SK-N-SH (cell line): ENCODE data around the gene ATP1A2. TPM values are rescaled to one million over a fixed set of nuclear protein-coding genes. Genes with fewer than 3 reads are reported as not detected.

Source experiments
- CTCF ChIA-PET: fragments of 300-600, 350-600 bp; formaldehyde crosslinking; extraction: SDS; loops from one replicate; lab custom pipeline; 2021; lab: Yijun Ruan, JAX
- POLR2A ChIA-PET: fragments of 350-600 bp; sonication (Branson Sonifier 250); formaldehyde crosslinking; extraction: SDS; loops from one replicate; lab custom pipeline; 2020; ENCODE audit warnings: antibody characterized with exemption, inconsistent platforms; lab: Yijun Ruan, JAX
- DNase-seq: peaks from one replicate; pipeline ENCODE4 v3.0.0; 2012
- H2AFZ ChIP-seq: fragments of 200-600 bp; sonication (generic); 2 replicates; pipeline ENCODE4 v1.8.1; 2016; ENCODE audit warnings: antibody characterized with exemption, mild to moderate bottlenecking, low read depth
- H3F3A ChIP-seq: fragments of 200-600 bp; sonication (generic); replicated peaks from 2 replicates; pipeline ENCODE3; 2016; ENCODE audit warnings: antibody characterized with exemption, mild to moderate bottlenecking; ENCODE audit not compliant: insufficient read depth
- H3K27ac ChIP-seq, 2 experiments: fragments of 200-500 bp in 1 of 2; fragments of 200-600 bp in 1 of 2; sonication (Bioruptor generic) in 1 of 2; sonication (generic), shearing (Covaris generic) in 1 of 2; 2 replicates each; pipeline versions ENCODE4 v1.5.1 to v1.6.1; 2014 to 2016; ENCODE audit warnings: low read depth in 2 of 2, inconsistent platforms in 1 of 2, low read length in 1 of 2, mild to moderate bottlenecking in 1 of 2, mixed read lengths in 1 of 2
- H3K27me3 ChIP-seq: fragments of 200-600 bp; sonication (generic), shearing (Covaris generic); 2 replicates; pipeline ENCODE4 v1.6.1; 2016; ENCODE audit warnings: mixed run types; ENCODE audit not compliant: insufficient read depth
- H3K36me3 ChIP-seq, 2 experiments: fragments of 200-500 bp in 1 of 2; fragments of 200-600 bp in 1 of 2; sonication (Bioruptor generic) in 1 of 2; sonication (generic) in 1 of 2; replicated peaks in 1 of 2; 2 replicates each; pipeline versions ENCODE3 to v1.5.1; 2014 to 2016; ENCODE audit warnings: low read length in 1 of 2, mild to moderate bottlenecking in 1 of 2; ENCODE audit not compliant: insufficient read depth in 2 of 2, control insufficient read depth in 1 of 2
- H3K4me1 ChIP-seq, 2 experiments: fragments of 200-500 bp in 1 of 2; fragments of 200-600 bp in 1 of 2; sonication (Bioruptor generic) in 1 of 2; sonication (generic), shearing (Covaris generic) in 1 of 2; 2 replicates each; pipeline versions ENCODE4 v1.5.1 to v1.6.1; 2014 to 2016; ENCODE audit warnings: low read depth in 1 of 2, low read length in 1 of 2, mixed run types in 1 of 2; ENCODE audit not compliant: insufficient read depth in 2 of 2, control insufficient read depth in 1 of 2
- H3K4me2 ChIP-seq: fragments of 200-600 bp; sonication (generic), shearing (Covaris generic); 2 replicates; pipeline ENCODE4 v1.6.1; 2017; ENCODE audit warnings: mixed run types
- H3K4me3 ChIP-seq, 2 experiments: fragments of 200-500 bp in 1 of 2; fragments of 200-600 bp in 1 of 2; sonication (Bioruptor generic) in 1 of 2; sonication (generic), shearing (Covaris generic) in 1 of 2; 2 replicates each; pipeline versions ENCODE4 v1.5.1 to v1.8.1; 2014 to 2016; ENCODE audit warnings: low read depth in 2 of 2, inconsistent platforms in 1 of 2, low read length in 1 of 2, mild to moderate bottlenecking in 1 of 2, mixed read lengths in 1 of 2, moderate library complexity in 1 of 2
- H3K79me2 ChIP-seq: fragments of 200-600 bp; sonication (generic); 2 replicates; pipeline ENCODE4 v1.8.1; 2017; ENCODE audit warnings: mild to moderate bottlenecking; ENCODE audit not compliant: insufficient read depth
- H3K9ac ChIP-seq: fragments of 200-600 bp; sonication (generic); 2 replicates; pipeline ENCODE4 v1.6.1; 2017; ENCODE audit warnings: mixed run types
- H3K9me2 ChIP-seq: fragments of 200-600 bp; sonication (generic); 2 replicates; pipeline ENCODE4 v1.6.1; 2017; ENCODE audit warnings: mixed run types
- H3K9me3 ChIP-seq: fragments of 200-600 bp; sonication (generic); 2 replicates; pipeline ENCODE4 v1.6.1; 2017; ENCODE audit warnings: mixed run types, mild to moderate bottlenecking, moderate library complexity
- H4K20me1 ChIP-seq: fragments of 200-600 bp; sonication (generic); 2 replicates; pipeline ENCODE4 v1.6.1; 2017; ENCODE audit warnings: mild to moderate bottlenecking, mixed run types; ENCODE audit not compliant: insufficient read depth
- ELF1 ChIP-seq: IDR thresholded peaks from 2 replicates; pipeline ENCODE4 v1.4.0; 2012
- FOSL2 ChIP-seq: IDR thresholded peaks from 2 replicates; pipeline ENCODE4 v1.4.0; 2012; ENCODE audit warnings: low read depth, mild to moderate bottlenecking, moderate library complexity, borderline replicate concordance
- FOXJ3 ChIP-seq: sonication (generic); formaldehyde crosslinking; IDR thresholded peaks from 2 replicates; pipeline ENCODE4 v1.5.1; 2020; ENCODE audit warnings: mild to moderate bottlenecking, missing genetic modification reagents
- FOXM1 ChIP-seq: IDR thresholded peaks from 2 replicates; pipeline ENCODE4 v1.4.0; 2012; ENCODE audit warnings: low read depth, mild to moderate bottlenecking
- GATA2 ChIP-seq: sonication (generic); formaldehyde crosslinking; IDR thresholded peaks from 2 replicates; pipeline ENCODE4 v1.5.0; 2020; ENCODE audit warnings: mild to moderate bottlenecking, missing genetic modification reagents
- MEF2A ChIP-seq: IDR thresholded peaks from 2 replicates; pipeline ENCODE4 v1.4.0; 2012; ENCODE audit warnings: low read depth, borderline replicate concordance
- MXI1 ChIP-seq: IDR thresholded peaks from 2 replicates; pipeline ENCODE4 v1.6.1; 2012; ENCODE audit warnings: mild to moderate bottlenecking, low read depth, low read length, improper control_type of control experiment
- NFIC ChIP-seq: IDR thresholded peaks from 2 replicates; pipeline ENCODE4 v1.4.0; 2012; ENCODE audit warnings: borderline replicate concordance
- POLR2AphosphoS5 ChIP-seq: IDR thresholded peaks from 2 replicates; pipeline ENCODE4 v1.6.1; 2012; ENCODE audit warnings: low read depth, low read length
- RCOR1 ChIP-seq: fragments of 150-350 bp; IDR thresholded peaks from 2 replicates; pipeline ENCODE4 v1.6.1; 2017; ENCODE audit warnings: antibody characterized with exemption, low read length
- SIN3A ChIP-seq: IDR thresholded peaks from 2 replicates; pipeline ENCODE4 v1.6.1; 2012; ENCODE audit warnings: low read depth, mild to moderate bottlenecking, low read length, moderate library complexity, borderline replicate concordance
- SMC3 ChIP-seq: IDR thresholded peaks from 2 replicates; pipeline ENCODE4 v1.6.1; 2012; ENCODE audit warnings: low read depth, low read length, improper control_type of control experiment
- TAF1 ChIP-seq: IDR thresholded peaks from 2 replicates; pipeline ENCODE4 v1.6.1; 2012; ENCODE audit warnings: low read depth, mild to moderate bottlenecking, low read length, moderate library complexity, borderline replicate concordance
- YY1 ChIP-seq: IDR thresholded peaks from 2 replicates; pipeline ENCODE4 v1.4.0; 2012; ENCODE audit warnings: low read depth, mild to moderate bottlenecking
- WGBS: methylation state at CpG from one replicate; pipeline ENCODE4 v1.1.6; 2017; ENCODE audit warnings: low lambda C conversion rate; 5-methylcytosine and 5-hydroxymethylcytosine counted together
- polyA plus RNA-seq, 3 experiments: library from polyadenylated mRNA; depleted of rRNA; stranded (reverse); fragments of >200 nt; gene quantifications; 2 replicates each; pipeline ENCODE4 v1.2.3, GENCODE V29; 2012
- TF ChIP-seq, protein P1 (sequence below): fragments of 150-350 bp; IDR thresholded peaks from 2 replicates; pipeline ENCODE4 v1.6.1; 2016; ENCODE audit warnings: mild to moderate bottlenecking, low read depth, low read length
- TF ChIP-seq, protein P2 (sequence below): fragments of 200-600 bp; sonication (generic); IDR thresholded peaks from 2 replicates; pipeline ENCODE4 v1.6.1; 2017; ENCODE audit warnings: antibody characterized with exemption, mild to moderate bottlenecking, moderate library complexity
- TF ChIP-seq, protein P3 (sequence below): IDR thresholded peaks from 2 replicates; pipeline ENCODE4 v1.4.0; 2012; ENCODE audit warnings: low read depth, borderline replicate concordance
- TF ChIP-seq, protein P4 (sequence below): IDR thresholded peaks from 2 replicates; pipeline ENCODE4 v1.4.0; 2012; ENCODE audit warnings: low read depth

ATP1A2 gene
- polyA plus RNA-seq, 1 of the 3 experiments (the other 2 are of a cell fraction) = 0.07 TPM

DNA sequence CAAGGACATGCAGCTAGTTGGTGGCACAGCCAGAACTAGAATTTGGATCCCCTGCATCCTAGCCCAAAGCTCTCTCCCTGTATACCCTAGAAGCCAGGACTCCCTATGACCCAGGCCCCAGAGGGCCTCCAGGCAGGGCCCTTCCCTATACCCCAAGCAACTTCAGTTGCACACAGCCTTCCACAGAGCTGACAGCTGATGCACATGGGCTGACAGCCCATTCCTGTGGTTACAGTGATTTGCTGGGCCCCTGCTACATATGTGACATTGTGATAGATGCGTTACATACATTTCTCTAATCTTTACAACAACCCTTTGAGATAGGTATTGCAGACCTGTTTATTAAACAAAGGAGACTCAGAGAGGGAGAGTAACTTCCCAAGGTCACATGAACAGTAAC, 5.8 kb downstream of the ATP1A2 start:
- CTCF ChIA-PET = interaction anchor here (0.6 to 2.9 kb wide), 3 partner anchors 17 to 907 kb away, joined by 3 to 11 read pairs (median 4); no protein-coding TSS in a partner anchor
- H3K36me3 ChIP-seq = no peaks in the 10 kb centered on the region
- no peaks in the 10 kb centered on the region for H4K20me1 ChIP-seq
- H3K9me2 ChIP-seq = no peaks in the 10 kb centered on the region
- no peak overlapping the region for H3K4me3 ChIP-seq
- H2AFZ ChIP-seq = no peak overlapping the region
- H3K4me2 ChIP-seq = no peak overlapping the region
- WGBS = 76% methylated on average over 1 of the region's 1 CpG
- no peak overlapping the region for H3K27ac ChIP-seq
- H3F3A ChIP-seq = no peaks in the 10 kb centered on the region
- H3K27me3 ChIP-seq = peaks cover 9% of the 10 kb centered on the region; the same call in 1 of the 2 replicates
- H3K9me3 ChIP-seq = no peaks in the 10 kb centered on the region
- no peak overlapping the region for H3K9ac ChIP-seq
- POLR2A ChIA-PET = no interaction called here
- H3K4me1 ChIP-seq = peaks cover 0 to 8% of the 10 kb centered on the region in 2 experiments; a peak in 1 of 4 replicates
- H3K79me2 ChIP-seq = no peaks in the 10 kb centered on the region
- no peak for DNase-seq
- TF ChIP-seq, protein P1, sequence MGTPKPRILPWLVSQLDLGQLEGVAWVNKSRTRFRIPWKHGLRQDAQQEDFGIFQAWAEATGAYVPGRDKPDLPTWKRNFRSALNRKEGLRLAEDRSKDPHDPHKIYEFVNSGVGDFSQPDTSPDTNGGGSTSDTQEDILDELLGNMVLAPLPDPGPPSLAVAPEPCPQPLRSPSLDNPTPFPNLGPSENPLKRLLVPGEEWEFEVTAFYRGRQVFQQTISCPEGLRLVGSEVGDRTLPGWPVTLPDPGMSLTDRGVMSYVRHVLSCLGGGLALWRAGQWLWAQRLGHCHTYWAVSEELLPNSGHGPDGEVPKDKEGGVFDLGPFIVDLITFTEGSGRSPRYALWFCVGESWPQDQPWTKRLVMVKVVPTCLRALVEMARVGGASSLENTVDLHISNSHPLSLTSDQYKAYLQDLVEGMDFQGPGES = no peak
- TF ChIP-seq FOSL2 (no peak), GATA2 (no peak), POLR2AphosphoS5 (no peak), FOXM1 (no peak), ELF1 (no peak), MXI1 (no peak), SMC3 (no peak), TAF1 (no peak), RCOR1 (no peak), SIN3A (no peak), NFIC (no peak), YY1 (no peak), FOXJ3 (CRISPR knock-in tag) (no peak), MEF2A (no peak)
- TF ChIP-seq, protein P2, sequence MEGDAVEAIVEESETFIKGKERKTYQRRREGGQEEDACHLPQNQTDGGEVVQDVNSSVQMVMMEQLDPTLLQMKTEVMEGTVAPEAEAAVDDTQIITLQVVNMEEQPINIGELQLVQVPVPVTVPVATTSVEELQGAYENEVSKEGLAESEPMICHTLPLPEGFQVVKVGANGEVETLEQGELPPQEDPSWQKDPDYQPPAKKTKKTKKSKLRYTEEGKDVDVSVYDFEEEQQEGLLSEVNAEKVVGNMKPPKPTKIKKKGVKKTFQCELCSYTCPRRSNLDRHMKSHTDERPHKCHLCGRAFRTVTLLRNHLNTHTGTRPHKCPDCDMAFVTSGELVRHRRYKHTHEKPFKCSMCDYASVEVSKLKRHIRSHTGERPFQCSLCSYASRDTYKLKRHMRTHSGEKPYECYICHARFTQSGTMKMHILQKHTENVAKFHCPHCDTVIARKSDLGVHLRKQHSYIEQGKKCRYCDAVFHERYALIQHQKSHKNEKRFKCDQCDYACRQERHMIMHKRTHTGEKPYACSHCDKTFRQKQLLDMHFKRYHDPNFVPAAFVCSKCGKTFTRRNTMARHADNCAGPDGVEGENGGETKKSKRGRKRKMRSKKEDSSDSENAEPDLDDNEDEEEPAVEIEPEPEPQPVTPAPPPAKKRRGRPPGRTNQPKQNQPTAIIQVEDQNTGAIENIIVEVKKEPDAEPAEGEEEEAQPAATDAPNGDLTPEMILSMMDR = no peak
- TF ChIP-seq, protein P3, sequence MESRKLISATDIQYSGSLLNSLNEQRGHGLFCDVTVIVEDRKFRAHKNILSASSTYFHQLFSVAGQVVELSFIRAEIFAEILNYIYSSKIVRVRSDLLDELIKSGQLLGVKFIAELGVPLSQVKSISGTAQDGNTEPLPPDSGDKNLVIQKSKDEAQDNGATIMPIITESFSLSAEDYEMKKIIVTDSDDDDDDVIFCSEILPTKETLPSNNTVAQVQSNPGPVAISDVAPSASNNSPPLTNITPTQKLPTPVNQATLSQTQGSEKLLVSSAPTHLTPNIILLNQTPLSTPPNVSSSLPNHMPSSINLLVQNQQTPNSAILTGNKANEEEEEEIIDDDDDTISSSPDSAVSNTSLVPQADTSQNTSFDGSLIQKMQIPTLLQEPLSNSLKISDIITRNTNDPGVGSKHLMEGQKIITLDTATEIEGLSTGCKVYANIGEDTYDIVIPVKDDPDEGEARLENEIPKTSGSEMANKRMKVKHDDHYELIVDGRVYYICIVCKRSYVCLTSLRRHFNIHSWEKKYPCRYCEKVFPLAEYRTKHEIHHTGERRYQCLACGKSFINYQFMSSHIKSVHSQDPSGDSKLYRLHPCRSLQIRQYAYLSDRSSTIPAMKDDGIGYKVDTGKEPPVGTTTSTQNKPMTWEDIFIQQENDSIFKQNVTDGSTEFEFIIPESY = no peak
- TF ChIP-seq, protein P4, sequence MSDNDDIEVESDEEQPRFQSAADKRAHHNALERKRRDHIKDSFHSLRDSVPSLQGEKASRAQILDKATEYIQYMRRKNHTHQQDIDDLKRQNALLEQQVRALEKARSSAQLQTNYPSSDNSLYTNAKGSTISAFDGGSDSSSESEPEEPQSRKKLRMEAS = no peak
